Measurements from ENCODE around the gene FNIP2. TPM values are rescaled to one million over a fixed set of nuclear protein-coding genes. Genes with fewer than 3 reads are reported as not detected.

FNIP2 gene
- total and polyA plus RNA-seq, 9 of the 15 experiments (the other 6 are each of a cell fraction or from before 2014, with no cell fraction given): 1.7 to 15.5 (median 8.3) TPM

DNA sequence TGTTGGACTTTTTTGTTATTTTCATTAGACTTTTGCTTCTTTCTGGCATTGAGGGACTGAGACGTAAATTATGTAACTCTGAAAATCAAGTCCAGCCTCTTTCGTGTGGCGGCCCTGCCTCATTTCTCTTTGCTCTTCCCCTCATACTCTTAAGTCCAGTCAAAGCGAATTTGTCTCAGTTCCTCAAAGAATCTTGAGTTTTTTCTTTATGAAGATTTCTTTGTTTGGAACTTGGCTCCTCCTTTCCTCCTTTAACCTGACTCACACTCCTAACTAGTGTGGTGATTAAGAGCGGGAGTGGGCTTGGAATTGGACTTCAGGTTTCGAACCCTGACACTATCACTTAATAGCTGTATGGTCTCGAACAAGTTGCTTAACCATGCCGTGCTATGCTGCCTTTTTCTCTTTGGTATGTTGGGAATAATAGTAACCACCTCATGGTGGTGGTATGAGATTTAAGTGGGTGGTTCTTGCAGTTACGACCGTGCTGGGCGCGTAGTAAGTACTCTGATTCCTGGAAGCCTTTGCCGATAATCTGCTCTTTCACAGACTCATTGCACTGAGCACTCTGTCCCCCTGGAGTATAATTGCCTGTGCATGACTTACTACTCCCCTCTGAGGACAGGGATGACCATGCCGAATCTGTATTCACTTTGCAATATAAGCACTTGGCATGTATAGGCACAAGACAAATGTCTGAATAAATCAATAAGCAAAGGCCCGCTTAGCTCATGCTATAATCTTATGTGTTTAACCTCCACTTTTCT is 19.1 kb downstream of the FNIP2 start:
- DNase-seq (ENCODE audit: extremely low read depth in 1 of 4, low spot score in 3 of 4) (peak in 2 of 4 experiments; percentile 70 to 79), ATAC-seq (peak; percentile 91), FAIRE-seq (peak; percentile 85)
- BruUV-seq (replicated peaks): no TSS peak
- ChIA-PET CTCF (ENCODE audit: low intra/inter-chr PET ratio) (no interaction called here), POLR2A (interaction anchor here (0.5 to 1.9 kb wide), 5 partner anchors 11 to 627 kb away, joined by 3 to 6 read pairs (median 4); no protein-coding TSS in a partner anchor)
- Histone ChIP-seq H3K27ac (ENCODE audit: extremely low read depth, low read depth, low read length) (no peak overlapping the region), H4K20me1 (replicated peaks; ENCODE audit: control insufficient read depth, insufficient read depth, low read length) (peaks cover 9% of the 10 kb centered on the region; the same call in 1 of the 2 replicates), H3K79me2 (ENCODE audit: control insufficient read depth, insufficient read depth, low read length) (peaks cover 48% of the 10 kb centered on the region; the same call in 2 of the 3 replicates), H3K4me2 (ENCODE audit: insufficient read depth, low read length) (peak overlapping the region; percentile 59), H2AFZ (ENCODE audit: low read depth, low read length) (peak overlapping the region; percentile 11; the same call in 1 of the 2 replicates), H3K9me1 (ENCODE audit: control insufficient read depth, insufficient read depth, low read length) (no peaks in the 10 kb centered on the region), H3K9me3 (replicated peaks; ENCODE audit: control insufficient read depth, insufficient read depth, low read depth, low read length) (no peaks in the 10 kb centered on the region), H3K4me1 (replicated peaks in 1 of 2; ENCODE audit: control insufficient read depth in 2 of 2, insufficient read depth in 2 of 2, low read length in 2 of 2) (peaks cover 0 to 43% of the 10 kb centered on the region in 2 experiments; a peak in 3 of 5 replicates), H3K4me3 (no peak overlapping the region), H3K36me3 (ENCODE audit: control insufficient read depth, insufficient read depth, low read length) (no peaks in the 10 kb centered on the region), H3K27me3 (ENCODE audit: control insufficient read depth in 2 of 2, insufficient read depth in 2 of 2, low read length in 2 of 2) (no peaks in the 10 kb centered on the region), H3K9ac (ENCODE audit: insufficient read depth in 1 of 2, low read depth in 2 of 2, low read length in 2 of 2) (peak overlapping the region in 1 of 2 experiments; percentile 5; a peak in 1 of 4 replicates)
- 24% methylated on average over 15 of the region's 15 CpGs for WGBS (ENCODE audit: insufficient coverage, low coverage, missing lambda C conversion rate)
- in situ Hi-C loops (cut with MboI): no loop called here
- intact Hi-C loops (cut with micrococcal nuclease): loop anchor here (5.0 kb wide), 1 partner anchor 49 kb away; no protein-coding TSS in a partner anchor
- TF ChIP-seq MIER1 (IDR thresholded peaks at IDR 0.05; ENCODE audit: low read depth): no peak
- peak; percentile 16 for TF ChIP-seq MEIS2 (IDR thresholded peaks at IDR 0.05; ENCODE audit: partially characterized antibody)
- no peak for TF ChIP-seq L3MBTL2 (IDR thresholded peaks at IDR 0.05)
- TF ChIP-seq ILK (tag; IDR thresholded peaks at IDR 0.05; ENCODE audit: borderline replicate concordance, low read depth): no peak
- peak; percentile 49 for TF ChIP-seq RBBP5 (IDR thresholded peaks at IDR 0.05; ENCODE audit: borderline replicate concordance, insufficient read depth, low read length, poor library complexity, severe bottlenecking)
- TF ChIP-seq ZFP36 (IDR thresholded peaks at IDR 0.05; ENCODE audit: low read depth, low read length, partially characterized antibody): peak; percentile 9
- TF ChIP-seq HMBOX1 (IDR thresholded peaks at IDR 0.05): peak; percentile 81
- TF ChIP-seq STAT5A (IDR thresholded peaks at IDR 0.05; ENCODE audit: borderline replicate concordance, low read length): peak; percentile 47; the same call in 1 of the 2 replicates
- no peak for TF ChIP-seq DMBX1 (CRISPR knock-in tag; IDR thresholded peaks at IDR 0.05; ENCODE audit: borderline replicate concordance)
- TF ChIP-seq STAT6 (CRISPR knock-in tag; IDR thresholded peaks at IDR 0.05): no peak
- TF ChIP-seq PHB2 (IDR thresholded peaks at IDR 0.05; ENCODE audit: low read depth): no peak
- TF ChIP-seq STAG1 (CRISPR knock-in tag; IDR thresholded peaks at IDR 0.05; ENCODE audit: borderline replicate concordance): no peak
- TF ChIP-seq ATF7 (IDR thresholded peaks at IDR 0.05): peak; percentile 28; the same call in 1 of the 2 replicates
- peak; percentile 51 for TF ChIP-seq ZNF316 (IDR thresholded peaks at IDR 0.05)
- peak; percentile 22; the same call in 1 of the 2 replicates for TF ChIP-seq C11orf30 (IDR thresholded peaks at IDR 0.05; ENCODE audit: low read depth)
- TF ChIP-seq ZNF507 (tag; conservative IDR thresholded peaks at IDR 0.05): no peak
- TF ChIP-seq KHSRP (IDR thresholded peaks at IDR 0.05): no peak
- TF ChIP-seq FOXP1 (CRISPR knock-in tag; IDR thresholded peaks at IDR 0.05): no peak
- TF ChIP-seq XRCC4 (IDR thresholded peaks at IDR 0.05; ENCODE audit: extremely low read depth, insufficient read depth, insufficient read length): no peak
- no peak for TF ChIP-seq CREBBP (IDR thresholded peaks at IDR 0.05; ENCODE audit: low read depth, low read length)

Data from K562 (cell line).